HEK293 (cell line): ENCODE measurements around the gene NUMA1.

Source experiments
- EGR2 ChIP-seq: fragments of 450-650 bp; formaldehyde crosslinking; IDR thresholded peaks from 2 replicates; pipeline ENCODE4 v1.5.1; 2016; ENCODE audit warnings: low read depth, missing biosample characterization, missing genetic modification characterization
- KLF7 ChIP-seq: fragments of 450-650 bp; formaldehyde crosslinking; IDR thresholded peaks from 2 replicates; pipeline ENCODE4 v1.5.1; 2016; ENCODE audit warnings: missing biosample characterization, missing genetic modification characterization, borderline replicate concordance
- ZBTB1 ChIP-seq: fragments of 450-650 bp; formaldehyde crosslinking; IDR thresholded peaks from 2 replicates; pipeline ENCODE4 v1.5.1; 2016; ENCODE audit warnings: missing biosample characterization, missing genetic modification characterization
- ZEB2 ChIP-seq: fragments of 450-650 bp; formaldehyde crosslinking; IDR thresholded peaks from 2 replicates; pipeline ENCODE4 v1.5.1; 2016; ENCODE audit warnings: missing biosample characterization, missing genetic modification characterization
- ZNF10 ChIP-seq: fragments of 450-650 bp; formaldehyde crosslinking; IDR thresholded peaks from 2 replicates; pipeline ENCODE4 v1.5.1; 2017; ENCODE audit warnings: missing biosample characterization, missing genetic modification characterization
- ZNF768 ChIP-seq: fragments of 450-650 bp; formaldehyde crosslinking; IDR thresholded peaks from 2 replicates; pipeline ENCODE4 v1.5.1; 2018; ENCODE audit warnings: missing biosample characterization, mild to moderate bottlenecking, missing genetic modification characterization
- TF ChIP-seq, protein P1 (sequence below): fragments of 450-650 bp; formaldehyde crosslinking; IDR thresholded peaks from 2 replicates; pipeline ENCODE4 v1.5.1; 2016; ENCODE audit warnings: missing biosample characterization, missing genetic modification characterization
- TF ChIP-seq, protein P2 (sequence below): fragments of 450-650 bp; formaldehyde crosslinking; IDR thresholded peaks from 2 replicates; pipeline ENCODE4 v1.5.1; 2016; ENCODE audit warnings: missing biosample characterization, missing genetic modification characterization
- TF ChIP-seq, protein P3 (sequence below): fragments of 450-650 bp; formaldehyde crosslinking; IDR thresholded peaks from 2 replicates; pipeline ENCODE4 v1.5.1; 2016; ENCODE audit warnings: missing biosample characterization, missing genetic modification characterization

DNA sequence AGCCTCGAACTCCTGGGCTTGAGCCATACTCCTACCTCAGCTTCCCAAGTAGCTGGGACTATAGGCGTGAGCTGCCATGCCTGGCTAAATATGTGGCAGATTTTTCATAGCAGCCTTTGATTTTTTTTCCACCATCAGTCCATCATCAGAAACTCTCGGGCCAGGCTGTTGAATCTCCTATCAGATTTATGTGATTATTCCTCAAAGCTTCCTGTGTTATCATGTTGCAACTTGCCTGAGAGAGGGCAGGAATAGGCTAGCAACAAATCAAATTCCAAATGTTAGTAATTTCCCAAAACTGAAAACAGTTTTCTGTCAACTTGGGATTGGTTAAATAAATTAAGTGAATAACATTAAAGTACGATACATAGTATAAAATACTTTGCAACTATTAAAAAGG lies 3.7 kb upstream of the NUMA1 start:
- no peak for TF ChIP-seq KLF7 (tag by site-specific recombination)
- no peak for TF ChIP-seq ZBTB1 (tag by site-specific recombination)
- TF ChIP-seq, protein P1, sequence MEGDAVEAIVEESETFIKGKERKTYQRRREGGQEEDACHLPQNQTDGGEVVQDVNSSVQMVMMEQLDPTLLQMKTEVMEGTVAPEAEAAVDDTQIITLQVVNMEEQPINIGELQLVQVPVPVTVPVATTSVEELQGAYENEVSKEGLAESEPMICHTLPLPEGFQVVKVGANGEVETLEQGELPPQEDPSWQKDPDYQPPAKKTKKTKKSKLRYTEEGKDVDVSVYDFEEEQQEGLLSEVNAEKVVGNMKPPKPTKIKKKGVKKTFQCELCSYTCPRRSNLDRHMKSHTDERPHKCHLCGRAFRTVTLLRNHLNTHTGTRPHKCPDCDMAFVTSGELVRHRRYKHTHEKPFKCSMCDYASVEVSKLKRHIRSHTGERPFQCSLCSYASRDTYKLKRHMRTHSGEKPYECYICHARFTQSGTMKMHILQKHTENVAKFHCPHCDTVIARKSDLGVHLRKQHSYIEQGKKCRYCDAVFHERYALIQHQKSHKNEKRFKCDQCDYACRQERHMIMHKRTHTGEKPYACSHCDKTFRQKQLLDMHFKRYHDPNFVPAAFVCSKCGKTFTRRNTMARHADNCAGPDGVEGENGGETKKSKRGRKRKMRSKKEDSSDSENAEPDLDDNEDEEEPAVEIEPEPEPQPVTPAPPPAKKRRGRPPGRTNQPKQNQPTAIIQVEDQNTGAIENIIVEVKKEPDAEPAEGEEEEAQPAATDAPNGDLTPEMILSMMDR (tag by site-specific recombination) = no peak
- TF ChIP-seq, protein P2, sequence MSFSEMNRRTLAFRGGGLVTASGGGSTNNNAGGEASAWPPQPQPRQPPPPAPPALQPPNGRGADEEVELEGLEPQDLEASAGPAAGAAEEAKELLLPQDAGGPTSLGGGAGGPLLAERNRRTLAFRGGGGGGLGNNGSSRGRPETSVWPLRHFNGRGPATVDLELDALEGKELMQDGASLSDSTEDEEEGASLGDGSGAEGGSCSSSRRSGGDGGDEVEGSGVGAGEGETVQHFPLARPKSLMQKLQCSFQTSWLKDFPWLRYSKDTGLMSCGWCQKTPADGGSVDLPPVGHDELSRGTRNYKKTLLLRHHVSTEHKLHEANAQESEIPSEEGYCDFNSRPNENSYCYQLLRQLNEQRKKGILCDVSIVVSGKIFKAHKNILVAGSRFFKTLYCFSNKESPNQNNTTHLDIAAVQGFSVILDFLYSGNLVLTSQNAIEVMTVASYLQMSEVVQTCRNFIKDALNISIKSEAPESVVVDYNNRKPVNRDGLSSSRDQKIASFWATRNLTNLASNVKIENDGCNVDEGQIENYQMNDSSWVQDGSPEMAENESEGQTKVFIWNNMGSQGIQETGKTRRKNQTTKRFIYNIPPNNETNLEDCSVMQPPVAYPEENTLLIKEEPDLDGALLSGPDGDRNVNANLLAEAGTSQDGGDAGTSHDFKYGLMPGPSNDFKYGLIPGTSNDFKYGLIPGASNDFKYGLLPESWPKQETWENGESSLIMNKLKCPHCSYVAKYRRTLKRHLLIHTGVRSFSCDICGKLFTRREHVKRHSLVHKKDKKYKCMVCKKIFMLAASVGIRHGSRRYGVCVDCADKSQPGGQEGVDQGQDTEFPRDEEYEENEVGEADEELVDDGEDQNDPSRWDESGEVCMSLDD (tag by site-specific recombination) = no peak
- TF ChIP-seq, protein P3, sequence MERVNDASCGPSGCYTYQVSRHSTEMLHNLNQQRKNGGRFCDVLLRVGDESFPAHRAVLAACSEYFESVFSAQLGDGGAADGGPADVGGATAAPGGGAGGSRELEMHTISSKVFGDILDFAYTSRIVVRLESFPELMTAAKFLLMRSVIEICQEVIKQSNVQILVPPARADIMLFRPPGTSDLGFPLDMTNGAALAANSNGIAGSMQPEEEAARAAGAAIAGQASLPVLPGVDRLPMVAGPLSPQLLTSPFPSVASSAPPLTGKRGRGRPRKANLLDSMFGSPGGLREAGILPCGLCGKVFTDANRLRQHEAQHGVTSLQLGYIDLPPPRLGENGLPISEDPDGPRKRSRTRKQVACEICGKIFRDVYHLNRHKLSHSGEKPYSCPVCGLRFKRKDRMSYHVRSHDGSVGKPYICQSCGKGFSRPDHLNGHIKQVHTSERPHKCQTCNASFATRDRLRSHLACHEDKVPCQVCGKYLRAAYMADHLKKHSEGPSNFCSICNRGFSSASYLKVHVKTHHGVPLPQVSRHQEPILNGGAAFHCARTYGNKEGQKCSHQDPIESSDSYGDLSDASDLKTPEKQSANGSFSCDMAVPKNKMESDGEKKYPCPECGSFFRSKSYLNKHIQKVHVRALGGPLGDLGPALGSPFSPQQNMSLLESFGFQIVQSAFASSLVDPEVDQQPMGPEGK = no peak
- no peak for TF ChIP-seq ZNF10
- TF ChIP-seq EGR2 = no peak
- TF ChIP-seq ZEB2 (tag by site-specific recombination) = no peak
- TF ChIP-seq ZNF768 (tag by site-specific recombination) = no peak
